Lower leg skin (tissue), 4 donors: ENCODE measurements around the gene CPAMD8. TPM values are rescaled to one million over a fixed set of nuclear protein-coding genes. Genes with fewer than 3 reads are reported as not detected.
A peak's percentile ranks its signal among the peaks of the same experiment; 100 is the strongest.

Experiments
- DNase-seq, 2 donors: peaks; one replicate each; pipeline ENCODE4 v3.0.0-alpha.2; 2019; ENCODE audit warnings: low spot score in 2 of 2
- H3K4me3 ChIP-seq: fragments of 200-600 bp; sonication (generic); 2 replicates; pipeline ENCODE4 v1.5.1; 2017; ENCODE audit warnings: mild to moderate bottlenecking, low read depth; ENCODE audit not compliant: poor library complexity, severe bottlenecking
- CTCF ChIP-seq, 3 donors: fragments of 450-650 bp; IDR thresholded peaks; one replicate each; pipeline ENCODE4 v1.5.1; 2016; ENCODE audit warnings: antibody characterized with exemption in 3 of 3, mild to moderate bottlenecking in 3 of 3, moderate library complexity in 2 of 3
- POLR2A ChIP-seq, 2 donors: fragments of 450-650 bp; IDR thresholded peaks; one replicate each; pipeline ENCODE4 v1.6.1; 2016 to 2017; ENCODE audit warnings: antibody characterized with exemption in 2 of 2, mild to moderate bottlenecking in 1 of 2, moderate library complexity in 1 of 2
- WGBS, 2 donors: methylation state at CpG; one replicate each; pipeline ENCODE4 v1.1.5; 2018; 5-methylcytosine and 5-hydroxymethylcytosine counted together
- intact Hi-C: fragments of 100-400 bp; cut with DNase I; formaldehyde crosslinking; loops from one replicate; pipeline ENCODE4 v1.15.0; 2023; ENCODE audit warnings: low total_unique reads
- total RNA-seq, 4 donors: library from RNA; depleted of rRNA; stranded (reverse); fragments of >200 nt; gene quantifications; one replicate each; pipeline ENCODE4 v1.1.0, GENCODE V29; 2016

Gene CPAMD8
- total RNA-seq, 4 donors from 2014 or later = 8.1 to 14.0 (median 13.0) TPM

- H3K4me3 ChIP-seq = no peak overlapping the region
- DNase-seq = peak in 1 of 2 donors; percentile 78
- no peak for TF ChIP-seq CTCF (IDR thresholded peaks at IDR 0.05)
- TF ChIP-seq POLR2A (IDR thresholded peaks at IDR 0.05) = no peak
- 7 to 10% methylated on average over 9 of the region's 9 CpGs for WGBS, 2 donors
- intact Hi-C loops = no loop called here
These were observed 69.4 kb downstream of the CPAMD8 start for GRCh38 chr19:16957151-16957701.

GRCh38 chr19:16955161-16955560 is 71.4 kb downstream of the CPAMD8 start:
- intact Hi-C loops = no loop called here
- no peak for DNase-seq
- TF ChIP-seq POLR2A (IDR thresholded peaks at IDR 0.05) = no peak
- TF ChIP-seq CTCF (IDR thresholded peaks at IDR 0.05) = no peak
- no peak overlapping the region for H3K4me3 ChIP-seq
- WGBS, 2 donors = 63 to 77% methylated on average over 4 of the region's 4 CpGs

- no peak for TF ChIP-seq CTCF (IDR thresholded peaks at IDR 0.05)
- no peak for TF ChIP-seq POLR2A (IDR thresholded peaks at IDR 0.05)
- peak in 1 of 2 donors; percentile 37 for DNase-seq
- no peak overlapping the region for H3K4me3 ChIP-seq
- intact Hi-C loops = no loop called here
- WGBS, 2 donors = 93% methylated on average over 8 to 9 of the region's 9 CpGs
These were observed 74.6 kb downstream of the CPAMD8 start for GRCh38 chr19:16952046-16952445.

GRCh38 chr19:16951529-16951928 is 75.1 kb downstream of the CPAMD8 start:
- DNase-seq = peak in 1 of 2 donors; percentile 70
- no peak for TF ChIP-seq CTCF (IDR thresholded peaks at IDR 0.05)
- no peak for TF ChIP-seq POLR2A (IDR thresholded peaks at IDR 0.05)
- intact Hi-C loops = no loop called here

GRCh38 chr19:16949496-16950023 is 77.0 kb downstream of the CPAMD8 start:
- WGBS, 2 donors = 90 to 96% methylated on average over 8 of the region's 8 CpGs
- DNase-seq = peak in 1 of 2 donors; percentile 69

More at GRCh38 chr19:16951529-16951928, 75.1 kb downstream of the CPAMD8 start:
- 63 to 64% methylated on average over 5 to 6 of the region's 6 CpGs for WGBS, 2 donors
- H3K4me3 ChIP-seq = no peak overlapping the region

More at GRCh38 chr19:16949496-16950023, 77.0 kb downstream of the CPAMD8 start:
- TF ChIP-seq POLR2A (IDR thresholded peaks at IDR 0.05) (no peak), CTCF (IDR thresholded peaks at IDR 0.05) (no peak)
- intact Hi-C loops = no loop called here
- H3K4me3 ChIP-seq = no peak overlapping the region
